LoVo (cell line): Measurements from ENCODE around the gene ATP2B2.

Source experiments
- DNase-seq: peaks from one replicate; pipeline ENCODE4 v3.0.0-alpha.2; 2016; ENCODE audit warnings: low spot score

Gene ATP2B2

DNA sequence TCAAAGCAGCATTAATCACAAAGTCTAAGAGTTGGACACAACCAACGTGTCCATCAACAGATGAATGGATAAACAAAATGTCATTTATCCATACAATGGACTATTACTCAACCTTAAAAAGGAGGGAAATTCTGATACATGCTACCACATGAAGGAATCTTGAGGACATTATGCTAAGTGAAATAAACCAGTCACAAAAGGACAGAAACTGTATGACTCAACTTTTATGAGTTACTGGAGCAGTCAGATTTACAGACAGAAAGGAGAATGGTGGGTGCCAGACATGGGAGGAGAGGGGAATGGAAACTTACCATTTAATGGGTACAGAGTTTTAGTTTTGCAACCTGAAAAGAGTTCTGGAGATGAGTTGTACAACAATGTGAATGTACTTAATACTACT is 141.5 kb downstream of the ATP2B2 start:
- DNase-seq = no peak

DNA sequence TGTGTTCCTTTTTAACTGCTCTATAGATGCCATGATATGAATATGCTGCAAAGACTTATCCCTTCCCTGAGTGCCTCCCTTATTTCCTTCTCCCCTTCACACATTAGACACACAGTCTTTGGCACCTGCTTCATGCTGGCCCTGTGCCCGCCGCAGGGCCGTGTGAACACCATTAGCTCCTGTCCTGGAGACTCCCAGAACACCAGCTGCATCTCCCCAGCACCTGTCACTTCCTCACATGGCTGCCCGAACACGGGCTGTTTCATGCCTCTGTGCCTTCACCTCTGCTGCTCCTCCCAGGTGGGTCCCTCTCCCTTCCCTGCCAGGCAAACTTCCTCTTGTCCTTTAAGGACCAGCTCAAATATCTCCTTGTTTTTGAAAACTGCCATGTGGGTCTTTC is 144.0 kb downstream of the ATP2B2 start:
- no peak for DNase-seq

DNA sequence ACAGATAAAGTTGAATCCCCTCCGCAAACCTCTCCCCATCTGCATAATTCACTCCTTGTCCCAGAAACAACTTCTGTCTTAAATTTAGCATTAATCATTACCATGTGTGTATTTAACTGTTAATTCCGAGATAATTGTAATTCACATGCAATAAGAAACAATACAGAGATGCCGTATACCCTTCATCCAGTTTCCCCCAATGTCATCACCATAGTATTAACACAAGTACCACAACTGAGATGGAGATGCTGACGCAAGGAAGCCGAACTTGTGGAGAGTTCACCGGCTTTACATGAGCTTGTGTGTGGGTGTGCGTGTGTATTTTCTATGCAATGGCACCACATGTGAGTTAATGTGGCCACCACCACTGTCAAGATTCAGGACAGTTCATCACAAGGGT is 144.9 kb downstream of the ATP2B2 start:
- no peak for DNase-seq

DNA sequence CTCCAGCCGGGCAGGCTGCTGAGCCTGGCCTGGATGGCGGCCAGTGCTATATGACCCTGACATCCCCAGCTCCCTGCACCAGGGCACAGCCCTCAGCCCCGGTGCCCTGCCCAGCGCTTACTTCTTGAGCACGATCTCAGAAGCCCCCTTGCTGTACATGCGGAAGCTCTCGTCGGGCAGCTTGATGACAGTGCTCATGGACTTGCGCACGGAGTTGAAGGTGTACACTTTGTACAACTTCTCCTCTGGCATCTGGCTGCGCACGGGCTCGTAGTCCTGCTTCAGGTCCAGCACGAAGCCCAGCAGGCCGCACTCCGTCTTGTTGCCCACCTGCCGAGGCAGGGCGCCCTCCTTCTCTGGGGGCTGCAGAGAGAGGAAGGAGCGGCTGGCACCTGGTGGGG is 145.6 kb downstream of the ATP2B2 start:
- DNase-seq = no peak

DNA sequence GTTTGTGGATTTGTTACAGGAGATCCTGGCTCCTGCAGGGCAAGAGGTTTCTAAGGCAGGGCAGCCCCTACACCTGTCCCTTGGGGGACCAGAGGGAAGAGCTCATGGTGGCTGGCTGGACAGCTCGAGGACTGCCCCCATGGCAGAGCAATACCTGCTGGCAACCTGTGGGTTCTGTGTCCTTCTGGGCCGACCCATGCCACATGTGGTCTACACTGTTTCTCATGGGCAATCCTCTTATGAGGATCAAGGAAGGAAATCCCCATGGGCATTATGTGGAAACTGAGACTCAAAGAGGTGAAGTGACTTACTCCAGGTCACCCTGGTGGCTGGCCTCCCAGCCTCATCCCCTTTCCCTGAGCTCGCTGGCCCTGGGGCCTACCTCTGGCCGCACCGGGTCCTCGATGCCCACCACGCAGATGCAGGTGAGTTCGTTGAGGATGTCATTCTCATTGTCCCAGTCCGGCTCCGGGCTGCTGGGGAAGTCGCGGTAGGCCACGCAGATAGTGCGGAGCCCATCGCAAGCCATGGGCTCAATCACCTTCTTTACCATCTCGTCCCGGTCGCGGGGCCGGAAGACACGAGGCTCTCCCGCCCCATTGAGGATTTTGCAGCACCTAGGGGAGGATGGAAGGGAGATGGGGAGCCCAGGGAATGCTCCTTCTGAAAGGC is 146.9 kb downstream of the ATP2B2 start:
- no peak for DNase-seq

DNA sequence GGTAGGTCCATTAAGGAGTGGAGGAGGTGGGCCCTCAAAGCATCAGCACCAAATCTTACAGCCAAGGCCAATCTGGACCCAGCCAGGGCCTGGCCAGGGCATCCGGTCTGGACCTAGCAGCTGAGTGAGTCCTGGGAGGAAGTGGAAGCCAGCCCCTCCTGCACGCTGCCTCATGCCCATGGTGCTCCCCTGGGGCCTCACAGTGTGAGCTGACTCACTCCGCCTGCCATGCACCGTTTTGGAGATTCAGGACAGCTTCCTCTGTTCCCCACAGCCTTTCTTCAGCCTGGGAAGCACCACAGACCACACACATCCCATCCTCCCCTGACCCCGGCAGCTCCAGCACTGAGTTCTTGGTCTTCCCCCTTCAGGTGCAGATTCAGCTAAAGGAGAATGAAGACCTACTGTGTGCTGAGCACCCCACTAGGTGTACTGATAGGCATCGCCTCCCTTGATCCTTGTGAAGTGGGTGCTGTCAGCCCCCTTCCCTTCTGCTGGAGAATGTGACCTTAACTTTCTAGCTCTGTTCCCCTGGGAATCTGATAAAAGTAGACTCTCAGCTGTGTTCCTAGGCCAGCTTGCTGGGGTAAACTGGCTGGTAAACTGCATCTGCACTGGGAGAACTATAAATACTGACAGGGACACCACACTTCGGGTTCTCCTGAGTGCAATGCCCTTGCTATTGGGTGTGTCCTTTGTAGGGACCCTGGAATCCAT is 147.6 kb downstream of the ATP2B2 start:
- DNase-seq = no peak

DNA sequence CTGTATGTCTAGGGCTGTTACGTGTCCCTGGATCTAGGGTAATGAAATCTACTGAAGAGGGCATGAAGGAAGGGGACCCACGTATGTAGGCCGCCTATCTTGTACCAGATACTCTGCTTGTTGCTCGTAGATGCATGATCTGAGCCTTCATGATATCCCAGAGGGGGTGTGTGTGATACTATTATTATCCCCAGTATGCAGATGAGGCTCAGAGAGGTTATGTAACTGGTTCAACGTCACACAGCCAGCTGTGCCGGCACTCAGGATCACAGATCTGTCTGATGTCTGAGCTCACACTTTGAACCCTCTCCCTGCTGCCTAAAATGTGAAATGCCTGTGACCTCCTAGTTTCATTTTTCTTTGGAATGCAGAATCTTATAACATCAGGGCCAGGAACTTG is 148.3 kb downstream of the ATP2B2 start:
- no peak for DNase-seq

DNA sequence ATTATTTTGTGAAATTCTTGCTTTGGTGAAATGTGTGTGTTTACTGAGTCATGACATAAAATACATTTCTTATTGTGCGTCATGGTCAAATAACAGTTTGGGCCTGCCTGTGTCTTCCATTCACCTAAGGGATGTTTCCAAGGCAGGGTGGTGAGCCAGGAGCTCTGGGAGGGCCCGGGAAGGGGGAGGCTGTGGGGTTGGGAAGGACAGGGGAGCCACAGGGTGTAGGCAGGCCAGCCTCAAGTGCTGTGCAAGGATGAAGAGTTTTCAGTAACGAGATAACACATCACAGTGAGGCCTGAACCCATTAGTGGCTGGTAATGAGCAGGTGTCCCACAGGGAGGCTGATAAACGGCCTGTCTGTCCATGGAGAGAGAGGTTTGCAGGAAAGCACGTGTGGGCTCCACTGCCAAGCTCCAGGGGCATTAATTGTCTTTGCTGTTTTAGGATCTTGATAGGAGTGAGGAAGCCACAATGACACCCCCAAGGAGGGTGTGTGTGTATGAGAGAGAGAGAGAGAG is 148.9 kb downstream of the ATP2B2 start:
- no peak for DNase-seq

DNA sequence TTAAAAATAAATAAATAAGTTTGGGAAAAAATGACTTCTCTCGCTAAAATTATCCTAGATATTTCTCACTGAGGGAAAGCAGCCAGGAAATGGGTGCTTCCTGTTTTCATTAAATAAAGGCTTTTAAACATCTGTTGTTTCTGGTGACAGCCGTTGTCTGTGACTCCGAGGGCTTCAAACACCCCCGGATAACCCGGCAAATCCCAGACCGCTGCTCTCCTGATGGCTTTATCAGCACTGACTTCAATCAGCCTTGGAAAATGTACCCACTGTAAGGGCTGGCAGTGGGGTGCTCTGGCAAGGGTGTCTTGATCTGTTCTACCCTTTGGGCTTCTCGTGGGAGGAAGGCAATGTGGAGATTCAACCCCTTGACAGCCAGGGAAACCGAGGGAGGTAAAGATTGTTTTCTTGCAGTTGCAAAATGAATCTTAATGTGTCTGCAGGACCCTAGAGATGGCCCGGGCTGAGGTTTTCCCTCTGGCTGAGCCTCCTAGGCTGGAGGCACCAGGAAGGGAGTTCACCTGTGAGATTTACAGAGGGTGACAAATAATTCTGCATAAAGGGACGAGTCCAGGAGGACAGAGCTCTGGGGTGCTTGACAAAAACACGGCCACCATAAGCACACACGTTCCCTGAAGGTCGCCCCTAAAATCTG is 150.9 kb downstream of the ATP2B2 start:
- no peak for DNase-seq

DNA sequence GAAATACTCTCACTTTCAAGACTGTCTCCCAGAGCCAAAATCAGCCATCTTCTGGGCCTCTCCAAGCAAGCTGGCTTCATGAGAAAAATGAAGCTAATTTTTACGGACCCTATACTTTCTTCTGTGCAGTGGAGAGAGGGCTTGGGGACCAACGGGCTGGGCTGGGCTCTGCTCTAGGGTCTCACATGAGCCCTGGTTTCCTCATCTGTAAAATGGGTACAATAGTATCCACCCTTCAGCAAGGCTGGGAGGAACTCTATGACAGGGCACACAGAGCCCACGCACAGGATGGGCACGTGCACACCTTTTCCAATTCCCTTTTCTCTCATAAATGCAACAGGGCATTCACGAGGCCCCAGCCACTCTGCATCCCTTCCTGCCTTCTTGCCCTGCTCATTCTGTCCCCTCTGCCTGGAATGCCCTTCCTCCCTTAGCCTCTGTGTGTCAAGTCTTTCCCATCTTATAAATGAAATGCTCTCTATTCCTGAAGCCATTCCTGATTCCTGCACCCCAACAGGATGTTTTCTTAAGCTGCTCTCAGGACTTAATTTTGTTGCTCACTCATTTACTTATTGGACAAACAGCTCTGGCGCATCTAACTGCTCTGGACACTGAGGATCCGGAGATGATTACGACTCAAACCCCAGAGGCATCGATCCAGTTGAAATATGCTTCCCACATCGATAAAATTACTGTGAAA is 151.6 kb downstream of the ATP2B2 start:
- no peak for DNase-seq

DNA sequence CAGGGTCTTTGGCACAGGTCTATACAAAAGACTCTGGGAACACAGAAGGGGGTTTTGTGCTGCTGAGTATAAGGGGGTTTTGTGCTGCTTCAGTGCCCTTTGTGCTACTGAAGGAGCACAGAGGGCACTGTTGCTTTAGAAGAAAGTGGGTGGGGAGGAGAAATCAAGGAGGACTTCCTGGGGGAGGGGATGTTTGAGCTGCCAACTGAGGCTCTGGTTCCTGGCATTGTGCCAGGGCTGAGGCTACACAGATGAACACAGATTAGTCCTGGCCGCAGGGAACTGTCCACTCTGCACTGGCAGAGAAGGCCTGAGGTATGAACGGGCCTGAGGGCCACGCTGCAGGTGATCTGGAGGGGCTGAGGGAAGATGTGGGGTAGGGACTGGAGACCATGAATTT is 152.2 kb downstream of the ATP2B2 start:
- DNase-seq = no peak

DNA sequence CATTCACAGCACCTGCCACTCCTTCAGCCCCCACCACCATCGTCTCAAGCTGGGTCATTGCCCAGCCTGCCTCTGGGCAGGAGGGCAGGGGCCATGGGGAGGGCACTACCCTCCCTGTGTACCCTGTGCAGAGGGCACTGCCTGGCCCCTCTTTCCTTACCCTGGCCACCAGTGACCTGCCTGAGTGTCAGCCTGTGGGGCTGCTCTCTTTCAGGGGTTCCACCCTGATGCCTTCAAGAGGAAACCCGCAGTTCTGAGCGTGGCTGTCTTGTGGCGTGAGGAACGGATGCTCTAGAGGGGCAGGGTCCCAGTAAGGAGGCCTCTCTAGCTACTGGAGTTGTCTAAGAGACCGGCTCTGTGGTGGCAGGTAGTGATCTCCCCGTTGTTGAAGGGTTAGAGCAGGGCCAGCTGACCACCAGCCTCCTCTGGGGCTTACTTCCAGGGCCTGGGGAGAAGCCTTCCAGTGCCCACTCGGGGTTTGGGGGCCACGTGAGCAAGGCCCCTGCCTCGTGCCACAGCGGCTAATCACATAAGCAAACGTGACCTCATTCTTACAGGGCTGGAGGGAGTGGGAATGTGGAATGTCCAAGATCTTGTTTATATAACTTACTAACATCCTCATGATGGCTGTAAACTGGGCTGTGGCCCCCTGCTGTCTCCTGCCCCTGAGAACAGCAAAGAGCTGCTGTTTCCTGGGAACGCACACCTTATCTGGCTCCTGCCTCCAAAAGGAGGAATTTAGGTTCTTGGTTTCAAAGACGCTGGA is 153.1 kb downstream of the ATP2B2 start:
- DNase-seq = no peak

DNA sequence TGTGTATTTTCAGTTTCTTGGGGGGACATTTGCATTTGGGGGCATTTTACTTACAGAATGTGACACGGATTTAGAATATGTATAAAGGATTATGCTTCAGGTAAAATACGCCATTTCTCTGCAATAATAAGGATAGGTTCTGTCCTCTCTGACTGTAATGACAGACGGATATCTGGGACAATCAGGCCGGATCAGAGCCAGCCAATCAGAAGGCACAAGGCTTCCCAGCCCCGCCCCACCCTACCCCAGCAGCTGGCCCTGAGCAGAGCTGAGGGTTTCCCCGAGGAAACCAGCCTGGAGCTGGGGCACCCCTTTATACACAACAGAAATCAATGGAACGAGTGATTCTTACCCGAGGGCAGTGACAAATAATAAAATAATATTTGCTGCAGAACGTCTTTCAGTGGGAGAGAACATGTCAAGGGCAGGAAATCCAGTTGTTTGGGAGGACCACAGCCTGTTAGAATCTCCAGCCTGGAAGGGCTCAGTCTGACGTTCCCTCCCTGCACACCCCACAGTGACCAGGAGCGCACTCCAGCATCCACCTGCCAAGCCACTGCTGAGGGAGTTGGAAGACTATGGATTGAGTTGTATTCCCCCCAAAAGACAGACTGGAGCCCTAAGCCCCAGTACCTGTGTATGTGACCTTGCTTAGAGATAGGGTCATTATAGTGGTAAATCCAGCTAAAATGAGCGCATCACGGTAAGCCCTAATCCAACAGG is 154.2 kb downstream of the ATP2B2 start:
- DNase-seq = no peak

DNA sequence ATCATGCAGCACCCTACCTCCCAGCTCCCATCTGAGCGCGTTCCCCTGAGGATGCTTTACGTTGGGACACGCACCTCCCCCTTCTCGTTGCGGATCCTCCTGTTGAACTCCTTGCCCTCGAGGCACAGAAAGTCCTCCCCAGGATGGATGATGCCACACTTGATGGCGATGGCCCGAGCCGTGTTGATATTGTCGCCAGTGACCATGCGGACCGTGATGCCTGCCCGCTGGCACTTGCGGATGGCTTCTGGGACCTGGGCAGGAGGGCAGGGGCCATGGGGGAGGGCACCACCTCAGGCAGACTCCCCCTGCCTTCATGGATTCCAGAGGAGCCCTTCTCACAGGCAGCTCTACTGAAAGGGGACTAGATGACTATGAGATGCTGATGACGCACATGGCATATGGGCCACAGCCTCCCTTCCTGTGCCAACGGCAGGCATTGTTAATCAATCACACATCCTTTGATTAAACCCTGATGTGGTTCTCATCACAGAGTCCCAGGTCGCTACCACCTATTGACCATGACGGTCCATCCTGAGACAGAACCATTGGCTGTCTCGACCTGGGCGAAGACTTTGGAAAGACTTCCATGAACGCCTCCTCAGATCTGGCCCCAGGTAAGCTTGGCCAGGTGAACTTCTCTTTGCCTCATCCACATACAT is 154.9 kb downstream of the ATP2B2 start:
- DNase-seq = no peak

DNA sequence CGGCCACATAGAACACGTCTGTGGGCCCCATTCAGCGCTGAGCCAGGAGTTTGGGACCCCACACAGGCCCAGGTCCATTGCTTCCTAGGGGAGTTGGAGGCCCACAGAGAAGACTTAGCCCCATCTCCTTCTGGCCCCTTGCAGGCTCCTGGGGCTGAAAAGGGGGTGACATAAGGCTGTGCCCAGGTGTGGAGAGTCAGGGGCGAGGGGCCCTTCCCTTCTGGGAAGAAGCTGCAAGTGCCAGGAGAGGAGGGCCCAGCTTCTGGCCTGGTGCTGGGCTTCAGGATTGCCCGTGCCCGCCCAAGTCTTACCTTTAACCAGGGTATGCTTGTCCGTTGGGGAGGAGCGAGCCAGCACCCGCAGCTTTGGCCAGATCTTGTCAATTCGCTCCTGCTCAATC is 155.6 kb downstream of the ATP2B2 start:
- DNase-seq = no peak

DNA sequence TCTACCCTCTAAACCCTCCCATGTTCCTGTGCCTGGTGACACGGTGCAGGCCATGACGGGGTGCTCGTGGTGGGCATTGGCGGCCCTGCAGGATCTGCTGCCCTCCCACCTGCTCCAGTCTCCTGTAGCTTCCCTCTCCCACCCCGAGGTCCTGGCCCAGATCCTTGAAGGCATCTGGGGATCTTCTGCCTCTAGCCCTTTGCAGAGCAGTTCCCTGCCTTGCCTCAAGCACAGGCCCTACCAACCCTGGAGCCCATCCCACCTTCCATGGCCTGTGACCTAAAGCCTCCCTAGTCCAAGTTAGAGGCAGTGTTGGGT is 157.0 kb downstream of the ATP2B2 start:
- no peak for DNase-seq

DNA sequence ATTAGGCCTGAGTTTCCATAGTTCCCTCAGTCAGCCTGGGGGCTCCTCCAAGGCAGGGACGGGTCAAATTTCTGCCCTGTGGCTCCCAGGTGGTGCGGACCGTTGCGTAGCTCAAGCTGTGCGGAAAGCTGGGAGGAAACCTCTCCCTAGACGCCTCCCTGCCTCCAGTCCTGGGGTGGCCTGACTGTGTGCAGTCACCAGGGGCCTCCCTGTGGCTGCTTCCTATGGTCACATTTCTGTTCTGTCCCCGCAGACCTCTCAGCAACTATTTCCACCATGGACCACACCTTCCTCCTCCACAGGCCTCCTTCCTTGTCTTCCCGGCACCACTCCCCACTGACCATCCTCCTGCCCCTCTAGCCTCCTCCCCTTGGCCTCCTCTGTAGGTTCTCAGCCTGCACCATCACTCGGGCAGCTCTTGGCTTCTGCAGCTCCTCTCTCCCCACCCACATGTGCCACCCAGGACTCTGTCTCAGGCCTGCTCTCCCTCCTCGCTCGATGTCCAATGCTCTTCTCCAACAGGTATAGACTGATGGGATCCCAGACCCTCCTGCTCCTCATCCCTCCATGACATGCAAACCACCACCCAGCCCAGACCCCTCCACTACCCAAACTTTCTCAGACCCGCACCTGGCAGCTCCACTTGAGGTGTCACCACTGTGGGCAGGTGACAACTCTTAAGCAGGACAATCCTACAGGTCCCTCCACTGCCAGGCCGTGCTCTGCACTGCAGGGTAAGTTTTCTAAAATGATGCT is 157.6 kb downstream of the ATP2B2 start:
- DNase-seq = no peak

DNA sequence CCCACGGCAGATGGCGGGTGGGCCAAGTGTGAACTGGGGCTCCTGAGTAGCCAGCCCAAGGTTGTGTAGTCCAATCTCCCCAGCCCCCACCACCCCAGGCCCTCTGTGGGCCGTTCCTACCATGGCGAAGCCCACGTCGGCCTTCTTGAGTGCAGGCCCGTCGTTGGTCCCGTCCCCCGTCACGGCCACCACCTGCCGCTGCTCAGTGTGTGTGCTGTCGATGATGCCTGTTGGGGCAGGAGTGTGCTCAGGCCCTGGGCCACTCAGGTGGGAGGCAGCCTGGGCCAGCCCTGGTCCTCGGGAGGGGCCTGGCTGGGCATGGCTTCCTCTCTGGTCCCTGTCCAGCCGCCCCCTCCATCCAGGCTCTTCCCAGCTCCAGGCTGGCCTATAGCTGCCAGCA is 159.5 kb downstream of the ATP2B2 start:
- DNase-seq = no peak

DNA sequence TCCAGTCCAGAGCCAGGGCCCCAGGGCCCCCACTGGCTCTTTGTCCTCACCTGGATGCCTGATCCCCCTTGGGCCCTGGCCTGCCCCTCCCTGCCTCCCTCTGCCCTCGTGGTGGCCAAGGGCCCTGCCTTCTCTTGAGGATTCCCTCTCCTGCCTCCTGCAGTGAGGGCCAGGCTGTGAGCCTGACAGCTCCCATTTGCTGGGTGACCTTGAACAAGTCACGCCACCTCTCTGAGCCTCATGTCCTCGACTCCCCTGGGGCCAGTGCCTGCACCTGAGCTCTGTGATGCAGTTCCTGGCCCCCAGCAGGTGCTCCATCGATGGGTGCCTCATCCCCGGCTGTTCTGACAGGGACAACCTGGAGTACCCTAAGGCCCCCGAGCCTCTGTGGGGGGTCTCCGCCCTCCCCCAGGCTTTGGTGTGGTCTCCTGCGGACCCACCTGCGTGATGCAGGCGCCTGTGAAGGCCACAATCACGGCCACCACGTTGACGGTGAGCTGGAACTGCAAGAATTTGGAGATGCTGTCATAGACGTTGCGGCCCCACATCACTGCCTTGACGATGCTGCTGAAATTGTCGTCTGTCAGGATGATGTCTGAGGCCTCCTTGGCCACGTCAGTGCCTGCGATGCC is 160.3 kb downstream of the ATP2B2 start:
- no peak for DNase-seq
